NT2/D1 (cell line): ENCODE measurements around the gene SDF4.

Experiments used
- DNase-seq: peaks from one replicate; pipeline ENCODE4 v3.0.0-alpha.2; 2011; ENCODE audit warnings: low read depth, low spot score
- H3K27me3 ChIP-seq: 2 replicates; pipeline ENCODE4 v1.6.0; 2011; ENCODE audit warnings: mild to moderate bottlenecking; ENCODE audit not compliant: insufficient read length, insufficient read depth
- H3K36me3 ChIP-seq: 2 replicates; pipeline ENCODE4 v1.6.1; 2011; ENCODE audit warnings: mild to moderate bottlenecking, low read length, mixed read lengths; ENCODE audit not compliant: insufficient read depth, insufficient read length
- H3K4me1 ChIP-seq: 2 replicates; pipeline ENCODE4 v1.5.1; 2011; ENCODE audit not compliant: insufficient read depth, insufficient read length
- H3K4me3 ChIP-seq: 2 replicates; pipeline ENCODE4 v1.5.1; 2011; ENCODE audit warnings: low read depth; ENCODE audit not compliant: insufficient read length
- H3K9ac ChIP-seq: 2 replicates; pipeline ENCODE4 v1.6.0; 2011; ENCODE audit warnings: low read depth; ENCODE audit not compliant: insufficient read length
- H3K9me3 ChIP-seq: 2 replicates; pipeline ENCODE4 v1.5.1; 2011; ENCODE audit warnings: mild to moderate bottlenecking, low read length; ENCODE audit not compliant: insufficient read depth
- SUZ12 ChIP-seq: IDR thresholded peaks from 2 replicates; pipeline ENCODE4 v1.6.1; 2011; ENCODE audit not compliant: insufficient read length, insufficient read depth; ENCODE audit errors: extremely low read depth
- YY1 ChIP-seq: IDR thresholded peaks from 2 replicates; pipeline ENCODE4 v1.6.1; 2011; ENCODE audit not compliant: insufficient read length, insufficient read depth
- ZNF274 ChIP-seq: IDR thresholded peaks from 2 replicates; pipeline ENCODE4 v1.6.1; 2011; ENCODE audit warnings: mild to moderate bottlenecking, low read depth, low read length

Gene SDF4

GRCh38 chr1:1231400-1232207 lies at the start of gene SDF4:
Gene SDF4 (minus strand): TSS chr1:1232001. CDS start chr1:1228772, 3,229 bp downstream.
- H3K36me3 ChIP-seq: peaks cover 66% of the 10 kb centered on the region
- H3K4me1 ChIP-seq: peaks cover 3% of the 10 kb centered on the region
- peak; percentile 90 for DNase-seq
- peak within 1 kb of the TSS; percentile 94 for H3K4me3 ChIP-seq
- peak; percentile 93 for TF ChIP-seq YY1
- TF ChIP-seq ZNF274: no peak
- peaks cover 8% of the 10 kb centered on the region; the same call in 1 of the 2 replicates for H3K9me3 ChIP-seq
- H3K27me3 ChIP-seq: no peaks in the 10 kb centered on the region
- peak within 1 kb of the TSS; percentile 99 for H3K9ac ChIP-seq

- H3K9ac ChIP-seq: no peak overlapping the region
- H3K4me3 ChIP-seq: no peak overlapping the region
- no peaks in the 10 kb centered on the region; the same call in 1 of the 2 replicates for H3K9me3 ChIP-seq
These were observed 49.1 kb upstream of the SDF4 start for GRCh38 chr1:1280782-1281481.

DNA sequence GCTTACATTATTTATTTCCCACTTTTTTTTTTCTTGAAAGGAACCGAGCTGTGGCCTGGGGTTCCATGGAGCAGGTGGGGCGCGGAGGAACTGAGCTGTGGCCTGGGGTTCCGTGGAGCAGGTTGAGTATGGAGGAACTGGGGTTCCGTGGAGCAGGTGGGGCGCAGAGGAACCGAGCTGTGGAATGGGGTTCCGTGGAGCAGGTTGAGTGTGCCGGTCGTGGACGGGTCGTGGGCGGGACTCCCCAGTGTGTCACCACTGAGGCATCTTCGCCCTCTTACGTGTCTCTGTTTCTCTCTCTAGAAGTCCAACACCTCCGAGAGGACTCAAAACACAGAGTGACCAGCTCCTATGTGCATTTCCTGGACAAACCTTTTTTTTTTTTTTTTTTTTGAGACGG lies 47.2 kb upstream of the SDF4 start:
- DNase-seq: no peak
- Histone ChIP-seq H3K27me3 (no peaks in the 10 kb centered on the region), H3K9ac (no peak overlapping the region), H3K4me3 (no peak overlapping the region), H3K36me3 (no peaks in the 10 kb centered on the region), H3K4me1 (peaks cover 2% of the 10 kb centered on the region), H3K9me3 (no peaks in the 10 kb centered on the region; the same call in 1 of the 2 replicates)
- no peak for TF ChIP-seq YY1
- no peak for TF ChIP-seq ZNF274
- no peak for TF ChIP-seq SUZ12

More at GRCh38 chr1:1280782-1281481, 49.1 kb upstream of the SDF4 start:
- TF ChIP-seq ZNF274: no peak
- TF ChIP-seq YY1: no peak
- no peak for TF ChIP-seq SUZ12
- no peaks in the 10 kb centered on the region for H3K27me3 ChIP-seq
- no peaks in the 10 kb centered on the region for H3K36me3 ChIP-seq
- peaks cover 2% of the 10 kb centered on the region for H3K4me1 ChIP-seq
- DNase-seq: no peak

- DNase-seq: no peak
These were observed 46.8 kb upstream of the SDF4 start for GRCh38 chr1:1278620-1279019.

GRCh38 chr1:1275836-1276235 lies 44.0 kb upstream of the SDF4 start:
- Histone ChIP-seq H3K9ac (no peak overlapping the region), H3K27me3 (no peaks in the 10 kb centered on the region), H3K36me3 (peaks cover 17% of the 10 kb centered on the region), H3K9me3 (no peaks in the 10 kb centered on the region; the same call in 1 of the 2 replicates), H3K4me1 (peaks cover 7% of the 10 kb centered on the region), H3K4me3 (no peak overlapping the region)
- no peak for DNase-seq
- no peak for TF ChIP-seq ZNF274
- TF ChIP-seq YY1: no peak
- TF ChIP-seq SUZ12: no peak

More at GRCh38 chr1:1278620-1279019, 46.8 kb upstream of the SDF4 start:
- TF ChIP-seq YY1 (no peak), ZNF274 (no peak), SUZ12 (no peak)
- Histone ChIP-seq H3K4me1 (peaks cover under 1% of the 10 kb centered on the region), H3K36me3 (no peaks in the 10 kb centered on the region), H3K9me3 (no peaks in the 10 kb centered on the region; the same call in 1 of the 2 replicates), H3K27me3 (no peaks in the 10 kb centered on the region), H3K9ac (no peak overlapping the region), H3K4me3 (no peak overlapping the region)

DNA sequence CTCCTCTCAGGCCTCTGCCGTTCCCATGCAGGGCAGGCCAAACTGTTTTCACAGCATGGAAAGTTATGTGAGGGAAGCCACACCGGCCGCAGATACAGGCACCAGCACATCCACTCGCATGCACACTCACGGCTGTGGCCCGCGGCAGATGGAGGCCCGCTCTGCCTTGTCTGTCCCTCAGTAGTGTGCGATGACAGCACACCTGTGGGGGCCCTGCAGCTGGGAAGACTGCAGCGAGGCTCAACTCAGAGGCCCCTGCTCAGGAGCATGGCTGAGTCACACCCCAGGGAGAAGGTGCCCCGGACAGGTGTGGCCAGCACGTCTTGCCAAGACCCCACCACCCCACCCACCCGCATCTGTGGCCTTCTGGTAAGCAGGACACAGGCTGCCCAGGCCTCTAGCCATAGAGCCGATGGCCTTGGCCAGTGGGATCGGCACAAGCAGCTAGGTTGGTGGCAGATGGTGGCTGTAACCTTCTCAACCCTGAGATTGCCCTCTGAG lies 43.2 kb upstream of the SDF4 start:
- Histone ChIP-seq H3K4me3 (no peak overlapping the region), H3K9ac (peak overlapping the region; percentile 87)

GRCh38 chr1:1274299-1274930 lies 42.6 kb upstream of the SDF4 start:
- H3K4me1 ChIP-seq: peaks cover 7% of the 10 kb centered on the region
- peaks cover 31% of the 10 kb centered on the region for H3K36me3 ChIP-seq
- peak overlapping the region; percentile 87 for H3K9ac ChIP-seq
- no peak for TF ChIP-seq YY1
- no peak for TF ChIP-seq SUZ12
- no peak for TF ChIP-seq ZNF274
- no peak for DNase-seq
- H3K9me3 ChIP-seq: no peaks in the 10 kb centered on the region; the same call in 1 of the 2 replicates
- H3K27me3 ChIP-seq: no peaks in the 10 kb centered on the region
- peak overlapping the region; percentile 47 for H3K4me3 ChIP-seq

More for the DNA sequence above, 43.2 kb upstream of the SDF4 start:
- DNase-seq: no peak
- Histone ChIP-seq H3K36me3 (peaks cover 26% of the 10 kb centered on the region), H3K9me3 (no peaks in the 10 kb centered on the region; the same call in 1 of the 2 replicates), H3K27me3 (no peaks in the 10 kb centered on the region), H3K4me1 (peaks cover 7% of the 10 kb centered on the region)
- TF ChIP-seq ZNF274 (no peak), YY1 (no peak)
